Measurements from ENCODE around the gene DHX32.

- TF ChIP-seq CTCF (IDR thresholded peaks at IDR 0.05; ENCODE audit: poor library complexity, severe bottlenecking) (no peak), EZH2 (IDR thresholded peaks at IDR 0.05; ENCODE audit: borderline replicate concordance, insufficient read depth, low read length, poor library complexity, severe bottlenecking) (no peak)
These were observed 16.0 kb downstream of the DHX32 start for GRCh38 chr10:125865120-125865519.
